ENCODE data around the gene ERF.

DNA sequence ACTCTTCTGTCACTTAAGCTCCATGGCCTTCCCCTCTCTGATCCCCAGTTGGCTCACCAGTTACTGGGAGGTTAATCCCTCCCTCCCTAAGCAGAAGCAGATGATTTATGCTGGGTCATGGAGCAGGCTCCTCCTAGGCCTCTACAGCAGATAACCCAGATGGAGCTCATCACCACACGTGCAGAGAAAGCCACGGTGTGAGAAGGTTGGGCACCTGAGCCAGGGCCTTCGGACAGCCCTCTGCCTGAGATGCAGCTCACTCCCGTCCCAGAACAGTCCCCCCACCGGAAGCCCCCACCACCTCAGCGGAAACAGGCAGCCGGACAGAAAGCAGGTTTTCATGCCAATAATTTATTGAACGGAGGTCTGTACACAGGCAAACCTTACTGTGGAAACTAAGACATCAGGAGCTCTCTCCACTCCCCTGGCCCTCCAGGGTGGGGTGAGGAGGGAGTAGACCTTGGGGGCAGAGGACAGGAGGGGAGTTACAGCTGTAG lies 25.0 kb downstream of the ERF start:
- no peak for TF ChIP-seq YY1 (IDR thresholded peaks at IDR 0.05; ENCODE audit: insufficient read depth, insufficient read length)
- TF ChIP-seq ZNF274 (IDR thresholded peaks at IDR 0.05; ENCODE audit: low read depth, low read length): no peak
- no peak for TF ChIP-seq SUZ12 (IDR thresholded peaks at IDR 0.05; ENCODE audit: extremely low read depth, insufficient read depth, insufficient read length)

Data from NT2/D1 (cell line).